OCI-LY1 (cell line): ENCODE results near the gene FCHSD1.

Experiments used
- H2AFZ ChIP-seq: fragments of 200-600 bp; sonication (generic), shearing (Covaris generic); 2 replicates; pipeline ENCODE4 v1.6.0; 2014; ENCODE audit warnings: antibody characterized with exemption, mild to moderate bottlenecking, low read length
- H3F3A ChIP-seq: fragments of 200-600 bp; sonication (generic), shearing (Covaris generic); 2 replicates; pipeline ENCODE4 v1.6.0; 2014; ENCODE audit warnings: mild to moderate bottlenecking, antibody characterized with exemption, low read length, moderate library complexity; ENCODE audit not compliant: insufficient read depth
- H3K27ac ChIP-seq: fragments of 200-600 bp; sonication (generic); 2 replicates; pipeline ENCODE4 v1.5.1; 2014; ENCODE audit warnings: low read length, mixed run types, mild to moderate bottlenecking, low read depth; ENCODE audit not compliant: poor library complexity, severe bottlenecking
- H3K27me3 ChIP-seq: fragments of 200-600 bp; sonication (generic); 2 replicates; pipeline ENCODE4 v1.6.0; 2014; ENCODE audit warnings: antibody characterized with exemption, mild to moderate bottlenecking, low read length, moderate library complexity; ENCODE audit not compliant: insufficient read depth
- H3K36me3 ChIP-seq: fragments of 200-600 bp; sonication (generic); 2 replicates; pipeline ENCODE4 v1.6.1; 2014; ENCODE audit warnings: mild to moderate bottlenecking, antibody characterized with exemption, low read length, moderate library complexity, mixed read lengths; ENCODE audit not compliant: insufficient read depth
- H3K4me1 ChIP-seq: fragments of 200-600 bp; sonication (generic); 2 replicates; pipeline ENCODE4 v1.5.1; 2014; ENCODE audit warnings: mild to moderate bottlenecking, low read length, moderate library complexity; ENCODE audit not compliant: insufficient read depth, severe bottlenecking
- H3K4me2 ChIP-seq: fragments of 200-600 bp; sonication (generic), shearing (Covaris generic); 2 replicates; pipeline ENCODE4 v1.6.1; 2014; ENCODE audit warnings: low read length
- H3K4me3 ChIP-seq: fragments of 200-600 bp; sonication (generic); 2 replicates; pipeline ENCODE4 v1.5.1; 2014; ENCODE audit warnings: low read length, low read depth, mild to moderate bottlenecking, mixed read lengths; ENCODE audit not compliant: poor library complexity, severe bottlenecking
- H3K79me2 ChIP-seq: fragments of 200-600 bp; shearing (Covaris generic); 2 replicates; pipeline ENCODE4 v1.6.1; 2016; ENCODE audit warnings: mixed run types, low read length, mixed read lengths; ENCODE audit not compliant: insufficient read depth
- H3K9ac ChIP-seq: fragments of 200-600 bp; sonication (generic), shearing (Covaris generic); 2 replicates; pipeline ENCODE4 v1.6.1; 2014; ENCODE audit warnings: mild to moderate bottlenecking, low read length, mixed read lengths
- H3K9me2 ChIP-seq: fragments of 200-600 bp; sonication (generic), shearing (Covaris generic); 2 replicates; pipeline ENCODE4 v1.6.1; 2014; ENCODE audit warnings: low read depth, mild to moderate bottlenecking, low read length, mixed read lengths
- H3K9me3 ChIP-seq: fragments of 200-600 bp; shearing (Covaris generic); 2 replicates; pipeline ENCODE4 v1.6.1; 2014; ENCODE audit warnings: low read length, mixed read lengths
- H4K20me1 ChIP-seq: fragments of 200-600 bp; sonication (generic), shearing (Covaris generic); 2 replicates; pipeline ENCODE4 v1.6.0; 2016; ENCODE audit warnings: mild to moderate bottlenecking, low read length; ENCODE audit not compliant: insufficient read depth
- EZH2 ChIP-seq: fragments of 200-600 bp; sonication (generic), shearing (Covaris generic); IDR thresholded peaks from 2 replicates; pipeline ENCODE4 v1.8.0; 2017; ENCODE audit warnings: borderline replicate concordance, mixed run types, mild to moderate bottlenecking, antibody characterized with exemption, low read length, moderate library complexity, mixed read lengths
- TF ChIP-seq, protein P1 (sequence below): fragments of 200-600 bp; sonication (generic), shearing (Covaris generic); IDR thresholded peaks from 2 replicates; pipeline ENCODE4 v1.5.1; 2017; ENCODE audit warnings: mild to moderate bottlenecking, antibody characterized with exemption, low read length, moderate library complexity, mixed read lengths

FCHSD1 gene

DNA sequence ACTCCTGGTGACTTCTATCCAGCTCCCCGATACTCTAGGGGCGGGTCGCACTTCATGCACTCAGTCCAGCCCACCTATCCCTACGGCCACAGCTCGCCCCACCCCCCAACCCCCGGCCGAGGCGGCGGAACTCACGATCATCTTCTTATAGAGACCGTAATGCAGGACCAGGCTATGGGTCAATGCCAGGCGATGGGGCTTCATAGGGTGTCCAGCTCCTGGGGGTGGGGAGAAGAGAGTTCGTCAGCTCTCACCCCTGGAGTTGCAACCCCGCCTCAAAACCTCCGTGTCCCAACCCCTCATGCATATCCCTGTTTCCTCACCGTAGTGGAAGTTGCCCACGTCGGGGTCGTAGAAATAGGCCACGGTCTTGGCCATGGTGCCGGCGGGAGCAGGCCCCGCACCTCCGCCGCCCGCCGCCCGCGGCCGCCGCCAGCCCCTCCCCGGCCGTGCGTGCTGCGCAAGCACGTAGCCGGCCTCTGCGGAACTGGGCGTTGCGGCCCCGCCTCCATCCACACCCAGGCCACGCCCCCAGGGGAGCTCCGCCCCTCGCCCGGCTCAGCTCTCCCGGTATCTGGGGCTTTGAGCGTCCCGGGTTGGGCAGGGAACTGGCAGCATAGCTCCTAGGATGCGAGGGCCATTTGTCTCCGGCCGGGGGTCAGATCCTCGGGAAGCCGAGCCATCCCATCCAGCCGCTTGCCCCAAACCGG lies 14.7 kb downstream of the FCHSD1 start, which contains the start of the genes HDAC3 and RELL2:
Gene HDAC3, minus strand, starts transcription at position 437 of the 710 bp plus-strand sequence. Its CDS starts 59 bp downstream, at position 378.
Gene RELL2, plus strand, starts transcription at position 585 of the 710 bp plus-strand sequence. CDS start 1,229 bp downstream, outside the sequence.
- Histone ChIP-seq H3K9me3 (no peaks in the 10 kb centered on the region), H3K4me3 (peak within 1 kb of the TSS; percentile 94), H3K27ac (peak within 1 kb of the TSS; percentile 70), H3K4me1 (peaks cover 35% of the 10 kb centered on the region), H3F3A (no peaks in the 10 kb centered on the region), H3K36me3 (peaks cover 46% of the 10 kb centered on the region), H3K27me3 (no peaks in the 10 kb centered on the region), H3K79me2 (peaks cover 32% of the 10 kb centered on the region), H3K4me2 (peak within 1 kb of the TSS; percentile 93), H2AFZ (no peak within 1 kb of the TSS), H3K9ac (peak within 1 kb of the TSS; percentile 90), H3K9me2 (no peaks in the 10 kb centered on the region), H4K20me1 (no peaks in the 10 kb centered on the region)
- TF ChIP-seq EZH2, result no peak
- TF ChIP-seq, protein P1, sequence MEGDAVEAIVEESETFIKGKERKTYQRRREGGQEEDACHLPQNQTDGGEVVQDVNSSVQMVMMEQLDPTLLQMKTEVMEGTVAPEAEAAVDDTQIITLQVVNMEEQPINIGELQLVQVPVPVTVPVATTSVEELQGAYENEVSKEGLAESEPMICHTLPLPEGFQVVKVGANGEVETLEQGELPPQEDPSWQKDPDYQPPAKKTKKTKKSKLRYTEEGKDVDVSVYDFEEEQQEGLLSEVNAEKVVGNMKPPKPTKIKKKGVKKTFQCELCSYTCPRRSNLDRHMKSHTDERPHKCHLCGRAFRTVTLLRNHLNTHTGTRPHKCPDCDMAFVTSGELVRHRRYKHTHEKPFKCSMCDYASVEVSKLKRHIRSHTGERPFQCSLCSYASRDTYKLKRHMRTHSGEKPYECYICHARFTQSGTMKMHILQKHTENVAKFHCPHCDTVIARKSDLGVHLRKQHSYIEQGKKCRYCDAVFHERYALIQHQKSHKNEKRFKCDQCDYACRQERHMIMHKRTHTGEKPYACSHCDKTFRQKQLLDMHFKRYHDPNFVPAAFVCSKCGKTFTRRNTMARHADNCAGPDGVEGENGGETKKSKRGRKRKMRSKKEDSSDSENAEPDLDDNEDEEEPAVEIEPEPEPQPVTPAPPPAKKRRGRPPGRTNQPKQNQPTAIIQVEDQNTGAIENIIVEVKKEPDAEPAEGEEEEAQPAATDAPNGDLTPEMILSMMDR, result no peak

DNA sequence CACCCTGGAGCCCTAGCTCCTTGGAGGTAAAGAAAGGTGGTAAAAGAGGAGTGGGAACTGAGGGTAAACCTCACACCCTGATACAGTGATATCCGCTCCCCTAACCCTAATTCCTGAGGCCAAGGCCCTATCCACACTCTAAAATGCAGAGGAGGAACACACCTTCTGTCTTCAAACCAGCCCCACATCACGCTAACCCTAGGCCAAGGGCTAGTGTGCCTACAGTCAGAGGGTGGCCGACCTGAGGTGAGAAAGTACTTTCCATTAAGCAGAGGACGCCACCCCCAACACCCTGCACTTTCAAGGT lies 15.2 kb downstream of the FCHSD1 start:
- Histone ChIP-seq H3K27ac (peak overlapping the region; percentile 36), H3F3A (no peaks in the 10 kb centered on the region), H3K4me2 (peak overlapping the region; percentile 93), H3K79me2 (peaks cover 32% of the 10 kb centered on the region), H3K4me3 (peak overlapping the region; percentile 94), H3K36me3 (peaks cover 46% of the 10 kb centered on the region), H3K4me1 (peaks cover 35% of the 10 kb centered on the region), H2AFZ (no peak overlapping the region), H3K9ac (peak overlapping the region; percentile 90), H3K9me2 (no peaks in the 10 kb centered on the region), H4K20me1 (no peaks in the 10 kb centered on the region), H3K27me3 (no peaks in the 10 kb centered on the region), H3K9me3 (no peaks in the 10 kb centered on the region)
- TF ChIP-seq EZH2, result no peak
- TF ChIP-seq, protein P1, result no peak

DNA sequence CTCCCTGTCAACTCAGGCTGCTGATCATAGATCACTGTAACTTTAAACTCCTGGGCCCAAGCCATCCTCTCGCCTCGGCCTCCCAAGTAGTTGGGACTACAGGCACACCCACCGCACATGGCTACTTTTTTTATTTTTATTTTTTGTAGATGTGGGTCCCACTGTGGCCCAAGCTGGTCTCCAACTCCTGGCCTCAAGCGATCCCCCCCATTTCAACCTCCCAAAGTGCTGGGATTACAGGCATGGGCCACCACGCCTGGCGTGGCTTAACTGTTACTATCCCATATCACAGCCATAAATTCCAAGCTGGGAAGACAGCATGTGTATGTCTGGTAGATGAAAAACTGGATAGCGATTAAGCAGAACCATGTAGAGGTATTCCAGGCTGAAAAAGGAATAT lies 15.6 kb downstream of the FCHSD1 start:
- peaks cover 43% of the 10 kb centered on the region for H3K36me3 ChIP-seq
- TF ChIP-seq, protein P1, result no peak
- TF ChIP-seq EZH2, result no peak
- H3K9me2 ChIP-seq, result no peaks in the 10 kb centered on the region
- no peak overlapping the region for H2AFZ ChIP-seq
- no peaks in the 10 kb centered on the region for H4K20me1 ChIP-seq
- peak overlapping the region; percentile 93 for H3K4me2 ChIP-seq
- no peaks in the 10 kb centered on the region for H3K27me3 ChIP-seq
- peaks cover 35% of the 10 kb centered on the region for H3K4me1 ChIP-seq
- H3K9me3 ChIP-seq, result no peaks in the 10 kb centered on the region
- peak overlapping the region; percentile 94 for H3K4me3 ChIP-seq
- H3F3A ChIP-seq, result no peaks in the 10 kb centered on the region
- peak overlapping the region; percentile 90 for H3K9ac ChIP-seq
- no peak overlapping the region for H3K27ac ChIP-seq
- peaks cover 32% of the 10 kb centered on the region for H3K79me2 ChIP-seq
